ENCODE data around the gene TCOF1. TPM values are rescaled to one million over a fixed set of nuclear protein-coding genes. Genes with fewer than 3 reads are reported as not detected.

The TCOF1 gene
- total and polyA plus RNA-seq, 2 experiments from 2014 or later, result 86.8 to 165 TPM

DNA sequence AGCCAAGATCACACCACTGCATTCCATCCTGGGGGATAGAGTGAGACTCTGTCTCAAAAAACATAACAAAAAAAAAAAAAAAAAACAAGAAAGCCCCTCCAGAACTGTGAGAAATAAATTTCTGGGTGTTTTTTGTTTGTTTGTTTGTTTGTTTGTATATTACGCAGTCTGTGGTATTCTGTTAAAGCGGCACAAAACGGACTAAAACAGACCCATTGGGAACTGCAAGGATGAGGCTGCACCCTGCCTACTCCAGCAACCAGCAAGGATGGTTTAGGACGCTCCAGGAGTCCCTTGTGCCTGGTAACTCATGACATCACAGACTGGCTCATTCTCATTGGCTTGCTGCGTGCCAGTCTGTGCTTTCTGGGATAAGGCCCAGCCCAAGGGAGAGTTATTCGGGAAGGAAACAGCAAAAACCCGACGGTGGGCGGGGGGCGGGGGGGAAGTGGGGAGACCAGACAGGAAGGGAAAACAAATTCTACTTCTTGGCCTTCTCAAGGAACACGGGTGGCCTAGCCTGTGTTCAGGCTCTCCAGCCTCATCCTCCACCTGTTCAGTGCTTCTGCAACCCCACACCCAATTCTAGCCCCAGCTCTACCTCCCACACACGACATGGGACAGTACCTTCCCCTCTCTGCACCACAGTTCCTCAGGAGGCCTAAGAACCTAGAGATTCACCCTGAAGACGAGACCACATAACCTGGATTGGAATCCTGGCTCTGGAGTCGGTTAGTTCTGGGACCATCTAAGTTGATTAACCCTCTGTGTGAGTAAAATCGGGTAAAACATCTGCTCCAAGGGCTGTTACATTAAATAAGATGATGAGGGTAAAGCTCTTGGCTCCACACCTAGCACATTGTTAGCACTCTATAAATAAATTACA is 52.4 kb downstream of the TCOF1 start:
- H4K20me1 ChIP-seq (replicated peaks; ENCODE audit: insufficient read depth), result no peaks in the 10 kb centered on the region
- H3K27ac ChIP-seq (ENCODE audit: low read depth), result peak overlapping the region; percentile 57
- DNase-seq (ENCODE audit: low spot score), result peak; percentile 95
- peak overlapping the region; percentile 53 for H3K4me3 Mint-ChIP-seq
- H3K36me3 Mint-ChIP-seq (ENCODE audit: low read depth), result no peaks in the 10 kb centered on the region
- H3K4me2 ChIP-seq, result peak overlapping the region; percentile 50
- peaks cover 35% of the 10 kb centered on the region for H3K4me1 ChIP-seq (ENCODE audit: insufficient read depth)
- H3K79me2 ChIP-seq (replicated peaks; ENCODE audit: insufficient read depth), result no peaks in the 10 kb centered on the region
- no peaks in the 10 kb centered on the region for H3K36me3 ChIP-seq (ENCODE audit: insufficient read depth)
- H3F3A ChIP-seq (replicated peaks; ENCODE audit: low read depth), result peaks cover 16% of the 10 kb centered on the region; the same call in 1 of the 2 replicates
- no peaks in the 10 kb centered on the region for H3K9me2 ChIP-seq (ENCODE audit: insufficient read depth)
- no peak overlapping the region for H2AFZ ChIP-seq
- ATAC-seq, result peak; percentile 85
- TF ChIP-seq CREB1 (CRISPR knock-in tag; IDR thresholded peaks at IDR 0.05; ENCODE audit: low read depth), result peak; percentile 94
- no peak for TF ChIP-seq NANOG (IDR thresholded peaks at IDR 0.05; ENCODE audit: borderline replicate concordance)
- TF ChIP-seq ZNF331 (CRISPR knock-in tag; IDR thresholded peaks at IDR 0.05; ENCODE audit: low read depth), result no peak
- TF ChIP-seq, protein P1, sequence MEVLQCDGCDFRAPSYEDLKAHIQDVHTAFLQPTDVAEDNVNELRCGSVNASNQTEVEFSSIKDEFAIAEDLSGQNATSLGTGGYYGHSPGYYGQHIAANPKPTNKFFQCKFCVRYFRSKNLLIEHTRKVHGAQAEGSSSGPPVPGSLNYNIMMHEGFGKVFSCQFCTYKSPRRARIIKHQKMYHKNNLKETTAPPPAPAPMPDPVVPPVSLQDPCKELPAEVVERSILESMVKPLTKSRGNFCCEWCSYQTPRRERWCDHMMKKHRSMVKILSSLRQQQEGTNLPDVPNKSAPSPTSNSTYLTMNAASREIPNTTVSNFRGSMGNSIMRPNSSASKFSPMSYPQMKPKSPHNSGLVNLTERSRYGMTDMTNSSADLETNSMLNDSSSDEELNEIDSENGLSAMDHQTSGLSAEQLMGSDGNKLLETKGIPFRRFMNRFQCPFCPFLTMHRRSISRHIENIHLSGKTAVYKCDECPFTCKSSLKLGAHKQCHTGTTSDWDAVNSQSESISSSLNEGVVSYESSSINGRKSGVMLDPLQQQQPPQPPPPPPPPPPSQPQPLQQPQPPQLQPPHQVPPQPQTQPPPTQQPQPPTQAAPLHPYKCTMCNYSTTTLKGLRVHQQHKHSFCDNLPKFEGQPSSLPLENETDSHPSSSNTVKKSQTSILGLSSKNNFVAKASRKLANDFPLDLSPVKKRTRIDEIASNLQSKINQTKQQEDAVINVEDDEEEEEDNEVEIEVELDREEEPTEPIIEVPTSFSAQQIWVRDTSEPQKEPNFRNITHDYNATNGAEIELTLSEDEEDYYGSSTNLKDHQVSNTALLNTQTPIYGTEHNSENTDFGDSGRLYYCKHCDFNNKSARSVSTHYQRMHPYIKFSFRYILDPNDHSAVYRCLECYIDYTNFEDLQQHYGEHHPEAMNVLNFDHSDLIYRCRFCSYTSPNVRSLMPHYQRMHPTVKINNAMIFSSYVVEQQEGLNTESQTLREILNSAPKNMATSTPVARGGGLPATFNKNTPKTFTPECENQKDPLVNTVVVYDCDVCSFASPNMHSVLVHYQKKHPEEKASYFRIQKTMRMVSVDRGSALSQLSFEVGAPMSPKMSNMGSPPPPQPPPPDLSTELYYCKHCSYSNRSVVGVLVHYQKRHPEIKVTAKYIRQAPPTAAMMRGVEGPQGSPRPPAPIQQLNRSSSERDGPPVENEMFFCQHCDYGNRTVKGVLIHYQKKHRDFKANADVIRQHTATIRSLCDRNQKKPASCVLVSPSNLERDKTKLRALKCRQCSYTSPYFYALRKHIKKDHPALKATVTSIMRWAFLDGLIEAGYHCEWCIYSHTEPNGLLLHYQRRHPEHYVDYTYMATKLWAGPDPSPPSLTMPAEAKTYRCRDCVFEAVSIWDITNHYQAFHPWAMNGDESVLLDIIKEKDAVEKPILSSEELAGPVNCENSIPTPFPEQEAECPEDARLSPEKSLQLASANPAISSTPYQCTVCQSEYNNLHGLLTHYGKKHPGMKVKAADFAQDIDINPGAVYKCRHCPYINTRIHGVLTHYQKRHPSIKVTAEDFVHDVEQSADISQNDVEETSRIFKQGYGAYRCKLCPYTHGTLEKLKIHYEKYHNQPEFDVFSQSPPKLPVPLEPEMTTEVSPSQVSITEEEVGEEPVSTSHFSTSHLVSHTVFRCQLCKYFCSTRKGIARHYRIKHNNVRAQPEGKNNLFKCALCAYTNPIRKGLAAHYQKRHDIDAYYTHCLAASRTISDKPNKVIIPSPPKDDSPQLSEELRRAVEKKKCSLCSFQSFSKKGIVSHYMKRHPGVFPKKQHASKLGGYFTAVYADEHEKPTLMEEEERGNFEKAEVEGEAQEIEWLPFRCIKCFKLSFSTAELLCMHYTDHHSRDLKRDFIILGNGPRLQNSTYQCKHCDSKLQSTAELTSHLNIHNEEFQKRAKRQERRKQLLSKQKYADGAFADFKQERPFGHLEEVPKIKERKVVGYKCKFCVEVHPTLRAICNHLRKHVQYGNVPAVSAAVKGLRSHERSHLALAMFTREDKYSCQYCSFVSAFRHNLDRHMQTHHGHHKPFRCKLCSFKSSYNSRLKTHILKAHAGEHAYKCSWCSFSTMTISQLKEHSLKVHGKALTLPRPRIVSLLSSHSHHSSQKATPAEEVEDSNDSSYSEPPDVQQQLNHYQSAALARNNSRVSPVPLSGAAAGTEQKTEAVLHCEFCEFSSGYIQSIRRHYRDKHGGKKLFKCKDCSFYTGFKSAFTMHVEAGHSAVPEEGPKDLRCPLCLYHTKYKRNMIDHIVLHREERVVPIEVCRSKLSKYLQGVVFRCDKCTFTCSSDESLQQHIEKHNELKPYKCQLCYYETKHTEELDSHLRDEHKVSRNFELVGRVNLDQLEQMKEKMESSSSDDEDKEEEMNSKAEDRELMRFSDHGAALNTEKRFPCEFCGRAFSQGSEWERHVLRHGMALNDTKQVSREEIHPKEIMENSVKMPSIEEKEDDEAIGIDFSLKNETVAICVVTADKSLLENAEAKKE (CRISPR knock-in tag; IDR thresholded peaks at IDR 0.05), result no peak
- TF ChIP-seq, protein P2, sequence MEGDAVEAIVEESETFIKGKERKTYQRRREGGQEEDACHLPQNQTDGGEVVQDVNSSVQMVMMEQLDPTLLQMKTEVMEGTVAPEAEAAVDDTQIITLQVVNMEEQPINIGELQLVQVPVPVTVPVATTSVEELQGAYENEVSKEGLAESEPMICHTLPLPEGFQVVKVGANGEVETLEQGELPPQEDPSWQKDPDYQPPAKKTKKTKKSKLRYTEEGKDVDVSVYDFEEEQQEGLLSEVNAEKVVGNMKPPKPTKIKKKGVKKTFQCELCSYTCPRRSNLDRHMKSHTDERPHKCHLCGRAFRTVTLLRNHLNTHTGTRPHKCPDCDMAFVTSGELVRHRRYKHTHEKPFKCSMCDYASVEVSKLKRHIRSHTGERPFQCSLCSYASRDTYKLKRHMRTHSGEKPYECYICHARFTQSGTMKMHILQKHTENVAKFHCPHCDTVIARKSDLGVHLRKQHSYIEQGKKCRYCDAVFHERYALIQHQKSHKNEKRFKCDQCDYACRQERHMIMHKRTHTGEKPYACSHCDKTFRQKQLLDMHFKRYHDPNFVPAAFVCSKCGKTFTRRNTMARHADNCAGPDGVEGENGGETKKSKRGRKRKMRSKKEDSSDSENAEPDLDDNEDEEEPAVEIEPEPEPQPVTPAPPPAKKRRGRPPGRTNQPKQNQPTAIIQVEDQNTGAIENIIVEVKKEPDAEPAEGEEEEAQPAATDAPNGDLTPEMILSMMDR (conservative IDR thresholded peaks at IDR 0.05; ENCODE audit: low read depth in 2 of 2), result no peak
- TF ChIP-seq, protein P3, sequence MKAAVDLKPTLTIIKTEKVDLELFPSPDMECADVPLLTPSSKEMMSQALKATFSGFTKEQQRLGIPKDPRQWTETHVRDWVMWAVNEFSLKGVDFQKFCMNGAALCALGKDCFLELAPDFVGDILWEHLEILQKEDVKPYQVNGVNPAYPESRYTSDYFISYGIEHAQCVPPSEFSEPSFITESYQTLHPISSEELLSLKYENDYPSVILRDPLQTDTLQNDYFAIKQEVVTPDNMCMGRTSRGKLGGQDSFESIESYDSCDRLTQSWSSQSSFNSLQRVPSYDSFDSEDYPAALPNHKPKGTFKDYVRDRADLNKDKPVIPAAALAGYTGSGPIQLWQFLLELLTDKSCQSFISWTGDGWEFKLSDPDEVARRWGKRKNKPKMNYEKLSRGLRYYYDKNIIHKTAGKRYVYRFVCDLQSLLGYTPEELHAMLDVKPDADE (IDR thresholded peaks at IDR 0.05), result no peak
- no peak for TF ChIP-seq JUNB (IDR thresholded peaks at IDR 0.05; ENCODE audit: unreplicated experiment)
- H3K27me3 ChIP-seq (ENCODE audit: insufficient read depth), result no peaks in the 10 kb centered on the region
- H3K27me3 Mint-ChIP-seq (ENCODE audit: insufficient read depth, low read depth, poor library complexity), result peaks cover 8% of the 10 kb centered on the region
- peaks cover 41% of the 10 kb centered on the region for H3K4me1 Mint-ChIP-seq
- peak overlapping the region; percentile 94 for H3K27ac Mint-ChIP-seq
- no peaks in the 10 kb centered on the region; the same call in 2 of the 3 replicates for H3K9me3 Mint-ChIP-seq
- peak overlapping the region; percentile 35 for H3K4me3 ChIP-seq

All from GM23338 (cell line).